HK-2 (cell line): ENCODE data around the gene ITGA11.

Source experiments
- DNase-seq: peaks from one replicate; pipeline ENCODE4 v3.0.0-alpha.2; 2018; ENCODE audit not compliant: unreplicated experiment

The ITGA11 gene

GRCh38 chr15:68332266-68332665 lies 99.7 kb downstream of the ITGA11 start:
- DNase-seq = no peak

- no peak for DNase-seq
Measured at GRCh38 chr15:68330901-68331300, 101.1 kb downstream of the ITGA11 start.

GRCh38 chr15:68330416-68330815 lies 101.5 kb downstream of the ITGA11 start:
- DNase-seq = no peak

GRCh38 chr15:68328964-68329363 lies 103.0 kb downstream of the ITGA11 start:
- DNase-seq = no peak

GRCh38 chr15:68328443-68328842 lies 103.5 kb downstream of the ITGA11 start:
- DNase-seq = no peak

- DNase-seq = no peak
Measured at GRCh38 chr15:68326711-68327354, 105.1 kb downstream of the ITGA11 start.

GRCh38 chr15:68325726-68326125 lies 106.2 kb downstream of the ITGA11 start:
- DNase-seq = no peak

- DNase-seq = no peak
Measured at GRCh38 chr15:68322796-68323195, 109.2 kb downstream of the ITGA11 start.

GRCh38 chr15:68321229-68321628 lies 110.7 kb downstream of the ITGA11 start:
- DNase-seq = no peak

- no peak for DNase-seq
Measured at GRCh38 chr15:68319997-68320396, 112.0 kb downstream of the ITGA11 start.

- no peak for DNase-seq
Measured at GRCh38 chr15:68318931-68319909, 112.7 kb downstream of the ITGA11 start.

- no peak for DNase-seq
Measured at GRCh38 chr15:68318008-68318835, 113.7 kb downstream of the ITGA11 start.

- no peak for DNase-seq
Measured at GRCh38 chr15:68317281-68318007, 114.5 kb downstream of the ITGA11 start.

GRCh38 chr15:68316061-68316804 lies 115.7 kb downstream of the ITGA11 start:
- no peak for DNase-seq

GRCh38 chr15:68315495-68316031 lies 116.4 kb downstream of the ITGA11 start:
- no peak for DNase-seq

GRCh38 chr15:68315035-68315434 lies 116.9 kb downstream of the ITGA11 start:
- DNase-seq = no peak

GRCh38 chr15:68314563-68314962 lies 117.4 kb downstream of the ITGA11 start:
- DNase-seq = no peak

- DNase-seq = no peak
Measured at GRCh38 chr15:68313501-68314410, 118.2 kb downstream of the ITGA11 start.

GRCh38 chr15:68312701-68313204 lies 119.2 kb downstream of the ITGA11 start:
- DNase-seq = no peak
